ENCODE data around the gene CABLES1. TPM values are rescaled to one million over a fixed set of nuclear protein-coding genes. Genes with fewer than 3 reads are reported as not detected.
"Not testable (repeated sequence)": the region's sequence is repeated elsewhere in the genome, so short reads cannot be mapped to it uniquely, and the experiment has no call there.

CABLES1 gene
- total and polyA plus RNA-seq, 3 donors from 2014 or later: 6.2 to 15.8 (median 12.0) TPM

DNA sequence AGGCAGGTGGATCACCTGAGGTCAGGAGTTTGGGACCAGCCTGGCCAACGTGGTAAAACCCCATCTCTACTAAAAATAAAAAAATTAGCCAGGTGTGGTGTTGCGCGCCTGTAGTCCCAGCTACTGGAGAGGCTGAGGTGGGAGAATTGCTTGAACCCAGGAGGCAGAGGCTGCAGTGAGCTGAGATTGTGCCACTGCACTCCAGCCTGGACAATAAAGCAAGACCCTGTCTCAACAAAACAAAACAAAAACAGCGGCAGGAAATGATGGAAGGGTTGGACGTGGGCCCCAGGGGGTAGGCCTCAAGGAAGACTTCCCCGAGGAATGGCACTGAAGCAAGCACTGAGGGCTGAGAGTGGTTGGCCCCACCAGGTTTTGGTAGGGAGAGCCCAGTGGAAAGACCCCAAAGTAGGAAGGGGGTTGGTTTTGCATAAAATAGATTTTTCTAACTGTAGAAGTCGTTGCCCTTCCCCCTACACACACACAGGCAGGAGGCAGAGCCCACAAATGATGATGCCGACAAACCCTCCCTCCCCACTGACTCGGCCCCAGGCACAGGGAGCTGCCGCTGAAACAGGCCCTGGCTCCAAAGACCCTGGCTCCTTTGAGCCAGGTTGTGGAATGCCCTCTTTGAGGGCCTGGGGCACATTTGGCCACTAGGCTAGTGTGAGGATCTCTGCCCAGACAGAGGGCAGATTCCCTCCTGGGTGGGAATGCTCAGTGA lies 104.8 kb downstream of the CABLES1 start:
- no peak for DNase-seq
- no peaks in the 10 kb centered on the region for H3K9me3 ChIP-seq
- H3K4me3 ChIP-seq: no peak overlapping the region
- H3K4me1 ChIP-seq: peaks cover 16% of the 10 kb centered on the region
- intact Hi-C loops (cut with DNase I; ENCODE audit: low total_unique reads): no loop called here
- WGBS, 2 donors: 97% methylated on average over 10 of the region's 10 CpGs
- H3K27ac ChIP-seq: no peak overlapping the region
- H3K27me3 ChIP-seq: no peaks in the 10 kb centered on the region
- TF ChIP-seq, protein P1, sequence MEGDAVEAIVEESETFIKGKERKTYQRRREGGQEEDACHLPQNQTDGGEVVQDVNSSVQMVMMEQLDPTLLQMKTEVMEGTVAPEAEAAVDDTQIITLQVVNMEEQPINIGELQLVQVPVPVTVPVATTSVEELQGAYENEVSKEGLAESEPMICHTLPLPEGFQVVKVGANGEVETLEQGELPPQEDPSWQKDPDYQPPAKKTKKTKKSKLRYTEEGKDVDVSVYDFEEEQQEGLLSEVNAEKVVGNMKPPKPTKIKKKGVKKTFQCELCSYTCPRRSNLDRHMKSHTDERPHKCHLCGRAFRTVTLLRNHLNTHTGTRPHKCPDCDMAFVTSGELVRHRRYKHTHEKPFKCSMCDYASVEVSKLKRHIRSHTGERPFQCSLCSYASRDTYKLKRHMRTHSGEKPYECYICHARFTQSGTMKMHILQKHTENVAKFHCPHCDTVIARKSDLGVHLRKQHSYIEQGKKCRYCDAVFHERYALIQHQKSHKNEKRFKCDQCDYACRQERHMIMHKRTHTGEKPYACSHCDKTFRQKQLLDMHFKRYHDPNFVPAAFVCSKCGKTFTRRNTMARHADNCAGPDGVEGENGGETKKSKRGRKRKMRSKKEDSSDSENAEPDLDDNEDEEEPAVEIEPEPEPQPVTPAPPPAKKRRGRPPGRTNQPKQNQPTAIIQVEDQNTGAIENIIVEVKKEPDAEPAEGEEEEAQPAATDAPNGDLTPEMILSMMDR (IDR thresholded peaks at IDR 0.05): no peak
- TF ChIP-seq POLR2A (IDR thresholded peaks at IDR 0.05): no peak
- no peaks in the 10 kb centered on the region for H3K36me3 ChIP-seq (ENCODE audit: low read depth, missing control alignments)

DNA sequence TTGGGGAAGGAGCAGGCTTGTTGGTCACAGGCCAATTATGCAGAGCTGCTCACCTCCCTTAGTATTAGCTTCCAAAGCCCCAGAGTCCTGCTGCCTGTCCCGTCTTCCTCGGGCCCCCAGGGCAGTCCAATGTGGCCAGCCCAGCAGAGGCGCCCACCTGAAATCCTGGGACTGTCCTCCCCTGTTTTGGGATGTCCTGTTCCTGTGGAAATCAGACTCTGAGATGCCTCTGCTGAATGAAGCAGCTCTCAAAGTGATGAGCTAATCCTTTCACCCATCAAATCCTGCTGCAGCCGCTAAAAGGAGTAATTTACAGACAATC lies 105.3 kb downstream of the CABLES1 start:
- no peak overlapping the region for H3K4me3 ChIP-seq
- WGBS, 2 donors: 92 to 99% methylated on average over 4 of the region's 4 CpGs
- no peak overlapping the region for H3K27ac ChIP-seq
- peaks cover 16% of the 10 kb centered on the region for H3K4me1 ChIP-seq
- H3K9me3 ChIP-seq: no peaks in the 10 kb centered on the region
- no peak for TF ChIP-seq POLR2A (IDR thresholded peaks at IDR 0.05)
- TF ChIP-seq, protein P1 (IDR thresholded peaks at IDR 0.05): no peak
- H3K27me3 ChIP-seq: no peaks in the 10 kb centered on the region
- intact Hi-C loops (cut with DNase I; ENCODE audit: low total_unique reads): no loop called here
- H3K36me3 ChIP-seq (ENCODE audit: low read depth, missing control alignments): no peaks in the 10 kb centered on the region
- DNase-seq: no peak

DNA sequence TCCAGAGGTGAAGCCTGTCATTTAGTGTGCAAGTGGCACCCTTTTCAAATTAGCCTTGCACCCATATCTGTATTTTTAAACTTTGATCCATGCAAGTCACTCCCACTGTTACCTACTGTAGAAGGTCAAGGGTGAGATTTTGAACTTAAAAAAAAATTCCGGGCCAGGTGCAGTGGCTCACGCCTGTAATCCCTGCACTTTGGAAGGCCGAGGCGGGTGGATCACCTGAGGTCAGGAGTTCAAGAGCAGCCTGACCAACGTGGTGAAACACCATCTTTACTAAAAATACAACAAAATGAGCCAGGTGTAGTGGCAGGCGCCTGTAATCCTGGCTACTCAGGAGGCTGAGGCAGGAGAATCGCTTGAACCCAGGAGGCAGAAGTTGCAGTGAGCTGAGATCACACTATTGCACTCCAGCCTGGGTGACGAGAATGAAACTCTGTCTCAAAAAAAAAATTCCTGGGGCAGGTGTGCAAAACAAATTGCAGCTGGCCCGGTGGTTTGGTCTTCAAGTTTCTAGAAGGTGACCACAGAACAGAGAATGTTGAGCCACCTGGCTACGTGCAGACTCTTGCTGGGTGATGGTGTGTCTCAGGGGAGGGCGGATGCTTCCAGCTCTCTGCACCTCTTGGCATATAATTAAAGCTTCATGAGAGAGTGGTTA lies 106.7 kb downstream of the CABLES1 start:
- H3K4me3 ChIP-seq; intact Hi-C loops (cut with DNase I; ENCODE audit: low total_unique reads): not testable (repeated sequence)
- WGBS, 2 donors: 86 to 87% methylated on average over 11 of the region's 11 CpGs

DNA sequence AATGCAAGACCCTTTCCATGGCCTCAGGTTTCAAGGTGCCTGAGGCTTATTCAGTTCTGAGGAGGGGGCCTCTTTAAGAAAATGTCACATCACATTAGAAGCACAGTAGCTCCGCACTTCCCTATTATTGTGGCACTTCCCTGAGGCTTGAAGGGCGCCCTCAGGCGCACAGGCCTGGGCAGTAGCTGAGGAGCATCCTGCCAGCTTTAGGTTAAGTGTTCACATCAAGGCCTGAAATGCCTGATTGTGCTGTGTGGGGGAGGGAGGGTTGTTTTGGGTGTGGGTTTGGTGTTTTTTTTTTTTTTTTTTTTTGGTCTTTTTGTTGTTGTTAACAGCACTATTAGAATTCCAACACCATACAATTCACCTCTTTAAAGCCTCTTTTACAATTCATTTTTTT lies 107.9 kb downstream of the CABLES1 start:
- Histone ChIP-seq H3K27me3 (no peaks in the 10 kb centered on the region), H3K27ac (no peak overlapping the region), H3K4me3 (no peak overlapping the region), H3K4me1 (peaks cover 7% of the 10 kb centered on the region), H3K36me3 (ENCODE audit: low read depth, missing control alignments) (no peaks in the 10 kb centered on the region), H3K9me3 (no peaks in the 10 kb centered on the region)
- TF ChIP-seq POLR2A (IDR thresholded peaks at IDR 0.05): no peak
- TF ChIP-seq, protein P1 (IDR thresholded peaks at IDR 0.05): no peak
- 90 to 95% methylated on average over 3 of the region's 3 CpGs for WGBS, 2 donors
- intact Hi-C loops (cut with DNase I; ENCODE audit: low total_unique reads): no loop called here
- no peak for DNase-seq

More for the DNA sequence above, 106.7 kb downstream of the CABLES1 start:
- peaks cover 16% of the 10 kb centered on the region for H3K4me1 ChIP-seq
- not testable (repeated sequence) for H3K9me3 ChIP-seq; H3K27me3 ChIP-seq; H3K27ac ChIP-seq; H3K36me3 ChIP-seq (ENCODE audit: low read depth, missing control alignments); DNase-seq

DNA sequence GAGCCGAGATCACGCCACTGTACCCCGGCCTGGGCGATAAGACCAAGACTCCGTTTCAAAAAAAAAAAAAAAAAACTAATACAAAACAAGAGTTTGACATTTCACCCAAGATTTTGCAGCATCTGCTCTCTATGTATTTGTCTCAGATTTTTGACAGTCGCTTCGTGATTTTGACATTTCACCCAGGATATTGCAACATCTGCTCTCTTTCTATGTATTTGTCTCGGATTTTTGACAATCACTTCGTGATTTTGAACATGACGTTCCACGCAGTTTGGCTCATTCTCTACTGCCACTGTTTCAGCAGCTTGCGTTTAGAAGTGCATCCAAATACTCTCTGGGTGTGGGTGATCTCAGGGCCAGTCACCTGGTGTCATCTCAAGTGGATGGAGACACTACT lies 108.5 kb downstream of the CABLES1 start:
- H3K9me3 ChIP-seq: no peaks in the 10 kb centered on the region
- DNase-seq: no peak
- intact Hi-C loops (cut with DNase I; ENCODE audit: low total_unique reads): no loop called here
- 94% methylated on average over 12 of the region's 12 CpGs for WGBS, 2 donors
- H3K4me3 ChIP-seq: no peak overlapping the region
- H3K27me3 ChIP-seq: no peaks in the 10 kb centered on the region
- H3K27ac ChIP-seq: no peak overlapping the region
- no peaks in the 10 kb centered on the region for H3K36me3 ChIP-seq (ENCODE audit: low read depth, missing control alignments)
- TF ChIP-seq, protein P1 (IDR thresholded peaks at IDR 0.05): no peak
- H3K4me1 ChIP-seq: peaks cover under 1% of the 10 kb centered on the region

Data from testis (tissue), 3 donors.